Activated CD4-positive, alpha-beta T cell treated with anti-CD3 and anti-CD28 coated beads, Interleukin-2, amount 50 U/mL, for 24 hours (primary cell): ENCODE results near the gene TTC14.

ENCODE experiments used
- DNase-seq, 2 donors: peaks; one replicate each; pipeline ENCODE4 v3.0.0-alpha.2; 2020; ENCODE audit warnings: low read depth in 1 of 2, low spot score in 1 of 2

TTC14 gene

GRCh38 chr3:180631317-180631716 is 29.4 kb downstream of the TTC14 start:
- DNase-seq: no peak

- no peak for DNase-seq
Observed at GRCh38 chr3:180633722-180634121, 31.8 kb downstream of the TTC14 start.

- no peak for DNase-seq
Observed at GRCh38 chr3:180640987-180641386, 39.0 kb downstream of the TTC14 start.

- DNase-seq: no peak
Observed at GRCh38 chr3:180646187-180646790, 44.3 kb downstream of the TTC14 start.

- DNase-seq: no peak
Observed at GRCh38 chr3:180656406-180656805, 54.4 kb downstream of the TTC14 start.

GRCh38 chr3:180657094-180657493 is 55.1 kb downstream of the TTC14 start:
- DNase-seq: no peak
